CD4-positive, alpha-beta memory T cell (primary cell): ENCODE data around the gene CXCR5. TPM values are rescaled to one million over a fixed set of nuclear protein-coding genes. Genes with fewer than 3 reads are reported as not detected.

Experiments
- CTCF ChIA-PET: fragments of 350-600 bp; sonication (Branson Sonifier 250); formaldehyde crosslinking; loops from one replicate; lab custom pipeline; 2021; ENCODE audit warnings: inconsistent platforms; ENCODE audit not compliant: partially characterized antibody; lab: Charles Lee
- POLR2A ChIA-PET: fragments of 350-600 bp; sonication (Branson Sonifier 250); formaldehyde crosslinking; loops from one replicate; lab custom pipeline; 2021; ENCODE audit not compliant: partially characterized antibody; lab: Charles Lee
- DNase-seq, 5 donors: peaks; one replicate each; pipeline versions ENCODE4 v3.0.0 to v3.0.0-alpha.2; 2020 to 2022; ENCODE audit warnings: mixed read lengths in 1 of 5
- H3K27ac ChIP-seq: one replicate; pipeline ENCODE4 v1.7.0; 2013; ENCODE audit warnings: low read depth, low read length
- H3K27me3 ChIP-seq: 2 replicates; pipeline ENCODE4 v1.7.0; 2013; ENCODE audit warnings: mild to moderate bottlenecking, low read length, moderate library complexity; ENCODE audit not compliant: insufficient read depth
- H3K36me3 ChIP-seq: 2 replicates; pipeline ENCODE4 v1.7.0; 2013; ENCODE audit warnings: mild to moderate bottlenecking, low read length, moderate library complexity; ENCODE audit not compliant: insufficient read depth
- H3K4me1 ChIP-seq: 2 replicates; pipeline ENCODE4 v1.7.0; 2013; ENCODE audit warnings: mild to moderate bottlenecking, low read length, moderate library complexity; ENCODE audit not compliant: insufficient read depth
- H3K4me3 ChIP-seq, 2 donors: one replicate each; pipeline ENCODE4 v1.7.0; 2013; ENCODE audit warnings: low read length in 2 of 2, mild to moderate bottlenecking in 1 of 2
- H3K9me3 ChIP-seq, 2 donors: one replicate each; pipeline ENCODE4 v1.7.0; 2013; ENCODE audit warnings: low read length in 2 of 2, control low read depth in 1 of 2; ENCODE audit not compliant: control insufficient read depth in 1 of 2
- H3K27ac Mint-ChIP-seq, 7 donors: one replicate each; pipeline ENCODE4 v1.8.0; 2020 to 2021; ENCODE audit warnings: mixed read lengths in 7 of 7, mild to moderate bottlenecking in 6 of 7, inconsistent platforms in 3 of 7, moderate library complexity in 3 of 7
- H3K27me3 Mint-ChIP-seq, 2 donors: one replicate each; pipeline ENCODE4 v1.8.0; 2020 to 2021; ENCODE audit warnings: mixed read lengths in 2 of 2
- H3K36me3 Mint-ChIP-seq, 2 donors: one replicate each; pipeline ENCODE4 v1.8.0; 2020 to 2021; ENCODE audit warnings: mixed read lengths in 2 of 2, inconsistent platforms in 1 of 2, mild to moderate bottlenecking in 1 of 2
- H3K4me1 Mint-ChIP-seq, 4 donors: one replicate each; pipeline ENCODE4 v1.8.0; 2020 to 2021; ENCODE audit warnings: mixed read lengths in 4 of 4, mild to moderate bottlenecking in 1 of 4
- H3K4me3 Mint-ChIP-seq, 8 donors: one replicate each; pipeline ENCODE4 v1.8.0; 2020 to 2021; ENCODE audit warnings: mixed read lengths in 8 of 8, mild to moderate bottlenecking in 7 of 8, moderate library complexity in 6 of 8, inconsistent platforms in 3 of 8
- H3K9me3 Mint-ChIP-seq, 8 donors: one replicate each; pipeline ENCODE4 v1.8.0; 2020 to 2021; ENCODE audit warnings: mixed read lengths in 8 of 8, mild to moderate bottlenecking in 5 of 8, inconsistent platforms in 3 of 8, moderate library complexity in 1 of 8
- intact Hi-C: fragments of 100-400 bp; cut with micrococcal nuclease; formaldehyde crosslinking; loops from one replicate; pipeline ENCODE4 v1.15.1; 2023
- polyA plus RNA-seq, 2 donors: library from polyadenylated mRNA; unstranded; fragments of 300-500 nt; fragmentation: Illumina TruSeq; gene quantifications; one replicate each; pipeline ENCODE4 v1.2.3, GENCODE V29; 2021
- total RNA-seq, 2 experiments: library from RNA; stranded (reverse); gene quantifications; one replicate each; pipeline ENCODE4 v1.2.3, GENCODE V29; 2021

CXCR5 gene
- total and polyA plus RNA-seq, 4 experiments from 2014 or later, result 7.9 to 21.5 (median 19.6) TPM

- Mint-ChIP-seq H3K27ac (peak overlapping the region; percentile 98 to 100 (median 100)), H3K9me3 (peaks cover 0 to 6% (median 1%) of the 10 kb centered on the region in 8 donors), H3K4me3 (peak overlapping the region; percentile 85 to 97 (median 94)), H3K4me1 (peaks cover 26 to 58% (median 34%) of the 10 kb centered on the region in 4 donors), H3K36me3 (peaks cover 4 to 37% of the 10 kb centered on the region in 2 donors), H3K27me3 (peaks cover 1 to 2% of the 10 kb centered on the region in 2 donors)
- Histone ChIP-seq H3K4me1 (peaks cover 36% of the 10 kb centered on the region), H3K4me3 (peak overlapping the region; percentile 89 to 97), H3K27ac (peak overlapping the region; percentile 99), H3K36me3 (no peaks in the 10 kb centered on the region), H3K9me3 (no peaks in the 10 kb centered on the region), H3K27me3 (no peaks in the 10 kb centered on the region)
- intact Hi-C loops, result loop anchor here (1.0 to 5.0 kb wide), 7 partner anchors 15 to 168 kb away; partner anchors contain the start of genes RPS25, SLC37A4 and TRAPPC4
- CTCF ChIA-PET, result interaction anchor here (1.3 to 3.6 kb wide), 9 partner anchors 11 to 237 kb away, joined by 4 to 33 read pairs (median 11); partner anchors contain the start of genes DDX6 and UPK2
- DNase-seq, result peak in 1 of 5 donors; percentile 47
- POLR2A ChIA-PET, result interaction anchor here (0.7 to 5.0 kb wide), 13 partner anchors 11 to 982 kb away, joined by 3 to 40 read pairs (median 3); partner anchors contain the start of genes CENATAC and VPS11
Measured at GRCh38 chr11:118928870-118929500, 45.3 kb downstream of the CXCR5 start.

GRCh38 chr11:118929501-118930093, 45.9 kb downstream of the CXCR5 start:
- H3K9me3 ChIP-seq, result no peaks in the 10 kb centered on the region
- no peaks in the 10 kb centered on the region for H3K36me3 ChIP-seq
- H3K9me3 Mint-ChIP-seq, result peaks cover 0 to 6% (median 1%) of the 10 kb centered on the region in 8 donors
- H3K4me1 Mint-ChIP-seq, result peaks cover 26 to 52% (median 34%) of the 10 kb centered on the region in 4 donors
- DNase-seq, result peak; percentile 79 to 94 (median 83)
- H3K4me1 ChIP-seq, result peaks cover 36% of the 10 kb centered on the region
- H3K4me3 ChIP-seq, result peak overlapping the region; percentile 89 to 97
- intact Hi-C loops, result loop anchor here (1.0 to 5.0 kb wide), 7 partner anchors 22 to 270 kb away; partner anchors contain the start of genes RPS25, TRAPPC4 and UPK2
- H3K27ac Mint-ChIP-seq, result peak overlapping the region; percentile 97 to 100 (median 98)
- ChIA-PET POLR2A (interaction anchor here (0.8 to 5.0 kb wide), 17 partner anchors 10 to 241 kb away, joined by 3 to 40 read pairs (median 3); partner anchors contain the start of genes CENATAC and VPS11), CTCF (interaction anchor here (0.7 to 3.6 kb wide), 29 partner anchors 10 to 243 kb away, joined by 3 to 33 read pairs (median 5); partner anchors contain the start of genes CXCR5, DDX6, TRAPPC4 and UPK2)
- peak overlapping the region; percentile 85 to 97 (median 94) for H3K4me3 Mint-ChIP-seq
- peaks cover 0 to 31% of the 10 kb centered on the region in 2 donors for H3K36me3 Mint-ChIP-seq
- peak overlapping the region; percentile 99 for H3K27ac ChIP-seq
- H3K27me3 ChIP-seq, result no peaks in the 10 kb centered on the region
- peaks cover 1 to 2% of the 10 kb centered on the region in 2 donors for H3K27me3 Mint-ChIP-seq

- H3K4me1 Mint-ChIP-seq, result peaks cover 26 to 51% (median 34%) of the 10 kb centered on the region in 4 donors
- CTCF ChIA-PET, result interaction anchor here (0.7 to 3.6 kb wide), 34 partner anchors 9 to 244 kb away, joined by 3 to 33 read pairs (median 5); partner anchors contain the start of genes CXCR5, DDX6, TRAPPC4 and UPK2
Measured at GRCh38 chr11:118930094-118930712, 46.5 kb downstream of the CXCR5 start.

GRCh38 chr11:118931571-118931970, 47.9 kb downstream of the CXCR5 start:
- H3K27me3 Mint-ChIP-seq, result no peaks in the 10 kb centered on the region
- Histone ChIP-seq H3K27ac (peak overlapping the region; percentile 99), H3K4me1 (peaks cover 29% of the 10 kb centered on the region), H3K27me3 (no peaks in the 10 kb centered on the region), H3K4me3 (no peak overlapping the region), H3K36me3 (no peaks in the 10 kb centered on the region), H3K9me3 (no peaks in the 10 kb centered on the region)
- H3K36me3 Mint-ChIP-seq, result peaks cover 0 to 19% of the 10 kb centered on the region in 2 donors
- H3K4me1 Mint-ChIP-seq, result peaks cover 22 to 45% (median 29%) of the 10 kb centered on the region in 4 donors
- peaks cover 0 to 3% (median 0%) of the 10 kb centered on the region in 8 donors for H3K9me3 Mint-ChIP-seq
- intact Hi-C loops, result no loop called here
- POLR2A ChIA-PET, result interaction anchor here (2.2 to 5.0 kb wide), 4 partner anchors 8 to 239 kb away, joined by 11 to 40 read pairs (median 28); no protein-coding TSS in a partner anchor
- peak overlapping the region; percentile 41 to 100 (median 98) for H3K27ac Mint-ChIP-seq
- peak overlapping the region in 1 of 8 donors; percentile 10 for H3K4me3 Mint-ChIP-seq
- DNase-seq, result no peak
- CTCF ChIA-PET, result interaction anchor here (0.8 to 3.6 kb wide), 8 partner anchors 8 to 242 kb away, joined by 3 to 33 read pairs (median 9); partner anchors contain the start of genes DDX6 and UPK2

More at GRCh38 chr11:118930094-118930712, 46.5 kb downstream of the CXCR5 start:
- peaks cover 0 to 26% of the 10 kb centered on the region in 2 donors for H3K36me3 Mint-ChIP-seq
- Histone ChIP-seq H3K27ac (peak overlapping the region; percentile 99), H3K36me3 (no peaks in the 10 kb centered on the region), H3K4me3 (peak overlapping the region; percentile 89 to 97), H3K27me3 (no peaks in the 10 kb centered on the region), H3K4me1 (peaks cover 36% of the 10 kb centered on the region), H3K9me3 (no peaks in the 10 kb centered on the region)
- peaks cover 0 to 6% (median 1%) of the 10 kb centered on the region in 8 donors for H3K9me3 Mint-ChIP-seq
- POLR2A ChIA-PET, result interaction anchor here (0.8 to 5.0 kb wide), 14 partner anchors 9 to 242 kb away, joined by 3 to 40 read pairs (median 4); partner anchors contain the start of genes CENATAC and VPS11
- peaks cover 1 to 2% of the 10 kb centered on the region in 2 donors for H3K27me3 Mint-ChIP-seq
- H3K4me3 Mint-ChIP-seq, result peak overlapping the region; percentile 85 to 97 (median 94)
- intact Hi-C loops, result loop anchor here (1.0 kb wide), 4 partner anchors 23 to 271 kb away; partner anchors contain the start of gene UPK2
- H3K27ac Mint-ChIP-seq, result peak overlapping the region; percentile 97 to 100 (median 98)
- DNase-seq, result peak; percentile 82 to 93 (median 85)

GRCh38 chr11:118933486-118933885, 49.8 kb downstream of the CXCR5 start:
- Histone ChIP-seq H3K27ac (no peak overlapping the region), H3K27me3 (no peaks in the 10 kb centered on the region), H3K36me3 (no peaks in the 10 kb centered on the region), H3K4me1 (peaks cover 14% of the 10 kb centered on the region), H3K4me3 (no peak overlapping the region), H3K9me3 (no peaks in the 10 kb centered on the region)
- H3K4me3 Mint-ChIP-seq, result peak overlapping the region in 1 of 8 donors; percentile 21
- H3K27me3 Mint-ChIP-seq, result peaks cover 0 to under 1% of the 10 kb centered on the region in 2 donors
- peaks cover 11 to 28% (median 16%) of the 10 kb centered on the region in 4 donors for H3K4me1 Mint-ChIP-seq
- H3K27ac Mint-ChIP-seq, result peak overlapping the region in 6 of 7 donors; percentile 54 to 89 (median 64)
- ChIA-PET CTCF (interaction anchor here (1.0 to 1.5 kb wide), 4 partner anchors 9 to 244 kb away, joined by 3 to 5 read pairs (median 3); partner anchors contain the start of gene DDX6), POLR2A (interaction anchor here (0.6 kb wide), 1 partner anchor 10 kb away, joined by 3 read pairs; no protein-coding TSS in a partner anchor)
- DNase-seq, result no peak
- peaks cover 0 to 12% of the 10 kb centered on the region in 2 donors for H3K36me3 Mint-ChIP-seq
- peaks cover 0 to 1% (median 0%) of the 10 kb centered on the region in 8 donors for H3K9me3 Mint-ChIP-seq
- intact Hi-C loops, result no loop called here

- no peak overlapping the region for H3K27ac ChIP-seq
- POLR2A ChIA-PET, result interaction anchor here (0.7 to 1.1 kb wide), 2 partner anchors 9 kb away, joined by 3 read pairs; no protein-coding TSS in a partner anchor
- H3K36me3 Mint-ChIP-seq, result no peaks in the 10 kb centered on the region
- H3K9me3 ChIP-seq, result no peaks in the 10 kb centered on the region
- intact Hi-C loops, result no loop called here
- no peaks in the 10 kb centered on the region for H3K36me3 ChIP-seq
- peaks cover 24% of the 10 kb centered on the region for H3K4me1 ChIP-seq
- H3K9me3 Mint-ChIP-seq, result peaks cover 0 to 1% (median 0%) of the 10 kb centered on the region in 8 donors
- no peak for DNase-seq
- CTCF ChIA-PET, result interaction anchor here (1.2 kb wide), 1 partner anchor 21 kb away, joined by 4 read pairs; the partner anchor contains the start of gene UPK2
- peaks cover 22 to 34% (median 28%) of the 10 kb centered on the region in 4 donors for H3K4me1 Mint-ChIP-seq
- H3K4me3 Mint-ChIP-seq, result no peak overlapping the region
- H3K27me3 Mint-ChIP-seq, result peaks cover 0 to 1% of the 10 kb centered on the region in 2 donors
- no peaks in the 10 kb centered on the region for H3K27me3 ChIP-seq
- no peak overlapping the region for H3K4me3 ChIP-seq
- H3K27ac Mint-ChIP-seq, result no peak overlapping the region
Measured at GRCh38 chr11:118935376-118935775, 51.7 kb downstream of the CXCR5 start.
